ENCODE data around the gene GTF3C5.
"Not testable (repeated sequence)": the region's sequence is repeated elsewhere in the genome, so short reads cannot be mapped to it uniquely, and the experiment has no call there.

GTF3C5 gene

GRCh38 chr9:133030317-133031129, at the start of gene GTF3C5:
GTF3C5 (plus strand) TSS chr9:133030997; CDS start chr9:133031012, 15 bp downstream.
- peak; percentile 100 for DNase-seq

- DNase-seq = no peak
Measured at GRCh38 chr9:132982458-132982857, 48.3 kb upstream of the GTF3C5 start.

GRCh38 chr9:132983491-132984201, 47.2 kb upstream of the GTF3C5 start:
- no peak for DNase-seq

- DNase-seq = no peak
Measured at GRCh38 chr9:132984202-132985070, 46.4 kb upstream of the GTF3C5 start.

- DNase-seq = no peak
Measured at GRCh38 chr9:132985071-132985350, 45.8 kb upstream of the GTF3C5 start.

GRCh38 chr9:132985489-132985888, 45.3 kb upstream of the GTF3C5 start:
- no peak for DNase-seq

GRCh38 chr9:132986114-132986513, 44.7 kb upstream of the GTF3C5 start:
- no peak for DNase-seq

- no peak for DNase-seq
Measured at GRCh38 chr9:132986640-132987620, 43.9 kb upstream of the GTF3C5 start.

GRCh38 chr9:132988244-132989013, 42.4 kb upstream of the GTF3C5 start:
- DNase-seq = no peak

- DNase-seq = no peak
Measured at GRCh38 chr9:132989014-132989310, 41.8 kb upstream of the GTF3C5 start.

- DNase-seq = no peak
Measured at GRCh38 chr9:132989414-132989996, 41.3 kb upstream of the GTF3C5 start.

GRCh38 chr9:132989998-132990557, 40.7 kb upstream of the GTF3C5 start:
- not testable (repeated sequence) for DNase-seq

GRCh38 chr9:132990781-132991180, 40.0 kb upstream of the GTF3C5 start:
- DNase-seq = no peak

- no peak for DNase-seq
Measured at GRCh38 chr9:132991351-132992300, 39.2 kb upstream of the GTF3C5 start.

GRCh38 chr9:132993511-132993939, 37.3 kb upstream of the GTF3C5 start:
- no peak for DNase-seq

GRCh38 chr9:132994410-132995120, 36.2 kb upstream of the GTF3C5 start:
- no peak for DNase-seq

- no peak for DNase-seq
Measured at GRCh38 chr9:132995121-132995420, 35.7 kb upstream of the GTF3C5 start.

- no peak for DNase-seq
Measured at GRCh38 chr9:132995879-132996278, 34.9 kb upstream of the GTF3C5 start.

GRCh38 chr9:132996526-132996925, 34.3 kb upstream of the GTF3C5 start:
- no peak for DNase-seq

All from NCI-H1092 treated with DMSO at 0.1 percent for 48 hours (cell line).